Common myeloid progenitor, CD34-positive (primary cell): ENCODE results near the gene TMEM178B.
"Not testable (repeated sequence)": the region's sequence is repeated elsewhere in the genome, so short reads cannot be mapped to it uniquely, and the experiment has no call there.

ENCODE experiments used
- CTCF ChIA-PET: fragments of 350-600 bp; sonication (Branson Sonifier 250); formaldehyde crosslinking; loops from one replicate; lab custom pipeline; 2021; ENCODE audit warnings: antibody characterized with exemption; lab: Charles Lee
- POLR2A ChIA-PET: fragments of 350-600 bp; sonication (Branson Sonifier 250); formaldehyde crosslinking; loops from one replicate; lab custom pipeline; 2021; ENCODE audit warnings: antibody characterized with exemption; lab: Charles Lee
- DNase-seq, 3 donors: peaks; one replicate each; pipeline versions ENCODE4 v3.0.0 to v3.0.0-alpha.2; 2013
- H3K27ac ChIP-seq, 2 experiments: 1 replicate in 1 of 2; 2 replicates in 1 of 2; pipeline ENCODE4 v1.7.0; 2013; ENCODE audit warnings: inconsistent platforms in 2 of 2, low read length in 2 of 2, mild to moderate bottlenecking in 2 of 2, low read depth in 1 of 2, moderate library complexity in 1 of 2; ENCODE audit not compliant: severe bottlenecking in 2 of 2, insufficient read depth in 1 of 2, poor library complexity in 1 of 2
- H3K27me3 ChIP-seq, 5 experiments: replicated peaks in 2 of 5; 1 replicate in 3 of 5; 2 replicates in 2 of 5; pipeline versions ENCODE4 v1.6.1 to v1.7.0; 2013; ENCODE audit warnings: low read length in 4 of 5, mild to moderate bottlenecking in 2 of 5, moderate library complexity in 2 of 5, inconsistent platforms in 1 of 5; ENCODE audit not compliant: insufficient read depth in 5 of 5, control insufficient read depth in 4 of 5
- H3K36me3 ChIP-seq, 4 experiments: 1 replicate in 2 of 4; 2 replicates in 2 of 4; pipeline versions ENCODE4 v1.6.1 to v1.7.0; 2013; ENCODE audit warnings: low read length in 3 of 4, control low read depth in 1 of 4, mild to moderate bottlenecking in 1 of 4; ENCODE audit not compliant: control insufficient read depth in 4 of 4, insufficient read depth in 4 of 4
- H3K4me1 ChIP-seq, 4 experiments: 1 replicate in 3 of 4; 2 replicates in 1 of 4; pipeline versions ENCODE4 v1.6.1 to v1.7.1; 2013; ENCODE audit warnings: low read length in 3 of 4, mild to moderate bottlenecking in 3 of 4, control low read depth in 1 of 4, inconsistent platforms in 1 of 4, moderate library complexity in 1 of 4; ENCODE audit not compliant: control insufficient read depth in 4 of 4, insufficient read depth in 4 of 4; ENCODE audit errors: control extremely low read depth in 1 of 4
- H3K4me3 ChIP-seq, 7 experiments: 1 replicate in 4 of 7; 2 replicates in 3 of 7; pipeline versions ENCODE4 v1.5.1 to v1.7.0; 2013; ENCODE audit warnings: mild to moderate bottlenecking in 7 of 7, low read length in 6 of 7, moderate library complexity in 6 of 7, inconsistent platforms in 2 of 7, low read depth in 2 of 7, control low read depth in 1 of 7; ENCODE audit not compliant: insufficient read depth in 4 of 7, control insufficient read depth in 1 of 7; ENCODE audit errors: extremely low read depth in 1 of 7
- H3K9me3 ChIP-seq, 5 experiments: 1 replicate in 4 of 5; 2 replicates in 1 of 5; pipeline versions ENCODE4 v1.6.1 to v1.7.1; 2013; ENCODE audit warnings: low read length in 4 of 5, mild to moderate bottlenecking in 2 of 5, inconsistent platforms in 1 of 5, low read depth in 1 of 5, moderate library complexity in 1 of 5; ENCODE audit not compliant: control insufficient read depth in 4 of 5, insufficient read depth in 2 of 5; ENCODE audit errors: control extremely low read depth in 1 of 5
- WGBS: methylation state at CpG from one replicate; pipeline ENCODE4 v1.1.5; 2013; ENCODE audit not compliant: insufficient coverage; 5-methylcytosine and 5-hydroxymethylcytosine counted together

The TMEM178B gene

GRCh38 chr7:141370650-141371049 is 296.8 kb downstream of the TMEM178B start:
- H3K27ac ChIP-seq, result no peak overlapping the region
- H3K36me3 ChIP-seq, result no peaks in the 10 kb centered on the region
- H3K27me3 ChIP-seq, result peaks cover 0 to 2% (median 0%) of the 10 kb centered on the region in 5 experiments
- no peaks in the 10 kb centered on the region for H3K4me1 ChIP-seq
- CTCF ChIA-PET, result interaction anchor here (1.0 kb wide), 1 partner anchor 23 kb away, joined by 3 read pairs; no protein-coding TSS in a partner anchor
- no peak overlapping the region for H3K4me3 ChIP-seq
- 97% methylated on average over 4 of the region's 5 CpGs for WGBS
- DNase-seq, result no peak
- no peaks in the 10 kb centered on the region for H3K9me3 ChIP-seq
- POLR2A ChIA-PET, result no interaction called here

- Histone ChIP-seq H3K4me1 (no peaks in the 10 kb centered on the region), H3K27me3 (peaks cover 0 to 2% (median 0%) of the 10 kb centered on the region in 5 experiments), H3K27ac (no peak overlapping the region), H3K4me3 (no peak overlapping the region), H3K36me3 (no peaks in the 10 kb centered on the region), H3K9me3 (no peaks in the 10 kb centered on the region)
- ChIA-PET POLR2A (no interaction called here), CTCF (no interaction called here)
- WGBS, result 100% methylated on average over 8 of the region's 9 CpGs
- no peak for DNase-seq
Observed at GRCh38 chr7:141374425-141374824, 300.6 kb downstream of the TMEM178B start.

GRCh38 chr7:141375442-141375841 is 301.6 kb downstream of the TMEM178B start:
- no peaks in the 10 kb centered on the region for H3K9me3 ChIP-seq
- CTCF ChIA-PET, result no interaction called here
- peaks cover 0 to 2% (median 0%) of the 10 kb centered on the region in 5 experiments for H3K27me3 ChIP-seq
- POLR2A ChIA-PET, result no interaction called here
- no peak for DNase-seq
- 100% methylated on average over 1 of the region's 2 CpGs for WGBS
- H3K27ac ChIP-seq, result no peak overlapping the region
- no peaks in the 10 kb centered on the region for H3K36me3 ChIP-seq
- no peaks in the 10 kb centered on the region for H3K4me1 ChIP-seq
- no peak overlapping the region for H3K4me3 ChIP-seq

GRCh38 chr7:141377906-141378305 is 304.0 kb downstream of the TMEM178B start:
- WGBS, result 96% methylated on average over 3 of the region's 4 CpGs

GRCh38 chr7:141378405-141378804 is 304.5 kb downstream of the TMEM178B start:
- H3K9me3 ChIP-seq, result no peaks in the 10 kb centered on the region
- DNase-seq, result no peak
- no peak overlapping the region for H3K4me3 ChIP-seq
- 100% methylated on average over 1 of the region's 2 CpGs for WGBS
- no peak overlapping the region for H3K27ac ChIP-seq
- no peaks in the 10 kb centered on the region for H3K4me1 ChIP-seq
- no peaks in the 10 kb centered on the region for H3K27me3 ChIP-seq
- ChIA-PET POLR2A (no interaction called here), CTCF (no interaction called here)
- no peaks in the 10 kb centered on the region for H3K36me3 ChIP-seq

More at GRCh38 chr7:141377906-141378305, 304.0 kb downstream of the TMEM178B start:
- H3K9me3 ChIP-seq, result no peaks in the 10 kb centered on the region
- H3K36me3 ChIP-seq, result no peaks in the 10 kb centered on the region
- H3K4me3 ChIP-seq, result no peak overlapping the region
- H3K4me1 ChIP-seq, result no peaks in the 10 kb centered on the region
- H3K27me3 ChIP-seq, result no peaks in the 10 kb centered on the region
- H3K27ac ChIP-seq, result no peak overlapping the region
- POLR2A ChIA-PET, result no interaction called here
- CTCF ChIA-PET, result no interaction called here
- no peak for DNase-seq

GRCh38 chr7:141381794-141382427 is 308.0 kb downstream of the TMEM178B start:
- H3K27me3 ChIP-seq, result no peaks in the 10 kb centered on the region
- no peak overlapping the region for H3K4me3 ChIP-seq
- WGBS, result 94% methylated on average over 2 of the region's 3 CpGs
- no peaks in the 10 kb centered on the region for H3K4me1 ChIP-seq
- no peak overlapping the region for H3K27ac ChIP-seq
- ChIA-PET CTCF (no interaction called here), POLR2A (no interaction called here)
- H3K36me3 ChIP-seq, result no peaks in the 10 kb centered on the region
- no peak for DNase-seq
- no peaks in the 10 kb centered on the region for H3K9me3 ChIP-seq

- POLR2A ChIA-PET, H3K9me3 ChIP-seq, H3K27ac ChIP-seq, H3K4me1 ChIP-seq, DNase-seq, H3K27me3 ChIP-seq, CTCF ChIA-PET, H3K4me3 ChIP-seq, H3K36me3 ChIP-seq: not testable (repeated sequence)
- no CpG with 5 or more reads among the region's 3 CpGs for WGBS
Observed at GRCh38 chr7:141383356-141383755, 309.5 kb downstream of the TMEM178B start.
